Left colon (tissue), 2 donors: ENCODE measurements around the gene LDLRAD4. TPM values are rescaled to one million over a fixed set of nuclear protein-coding genes. Genes with fewer than 3 reads are reported as not detected.

ENCODE experiments used
- ATAC-seq: fragments of 200-7000 bp; cut with Tn5 transposase; one replicate; pipeline ENCODE4 v1.9.1; 2020; ENCODE audit warnings: mild to moderate bottlenecking, moderate library complexity
- DNase-seq, 2 donors: peaks; one replicate each; pipeline ENCODE4 v3.0.0-alpha.2; 2020
- intact Hi-C, 2 donors: fragments of 100-400 bp; cut with DNase I in 1 of 2; cut with micrococcal nuclease in 1 of 2; formaldehyde crosslinking; loops; one replicate each; pipeline versions ENCODE4 v1.11.2 to v1.14.0; 2022; cut with DNase I, micrococcal nuclease
- total RNA-seq, 2 donors: library from RNA; stranded (reverse); fragmentation: NEBNext Ultra II Directional; extraction: Animal tissue kit (Norgen Biotek cat#: 25700); gene quantifications; one replicate each; pipeline ENCODE4 v1.2.1, GENCODE V29; 2021
- donor health status: DM: no; HTN: no; CAD: no.
- donor health status: DM: yes; HTN: yes; CAD: no.

LDLRAD4 gene
- total RNA-seq, 2 donors from 2014 or later, result 33.6 to 49.0 TPM

DNA sequence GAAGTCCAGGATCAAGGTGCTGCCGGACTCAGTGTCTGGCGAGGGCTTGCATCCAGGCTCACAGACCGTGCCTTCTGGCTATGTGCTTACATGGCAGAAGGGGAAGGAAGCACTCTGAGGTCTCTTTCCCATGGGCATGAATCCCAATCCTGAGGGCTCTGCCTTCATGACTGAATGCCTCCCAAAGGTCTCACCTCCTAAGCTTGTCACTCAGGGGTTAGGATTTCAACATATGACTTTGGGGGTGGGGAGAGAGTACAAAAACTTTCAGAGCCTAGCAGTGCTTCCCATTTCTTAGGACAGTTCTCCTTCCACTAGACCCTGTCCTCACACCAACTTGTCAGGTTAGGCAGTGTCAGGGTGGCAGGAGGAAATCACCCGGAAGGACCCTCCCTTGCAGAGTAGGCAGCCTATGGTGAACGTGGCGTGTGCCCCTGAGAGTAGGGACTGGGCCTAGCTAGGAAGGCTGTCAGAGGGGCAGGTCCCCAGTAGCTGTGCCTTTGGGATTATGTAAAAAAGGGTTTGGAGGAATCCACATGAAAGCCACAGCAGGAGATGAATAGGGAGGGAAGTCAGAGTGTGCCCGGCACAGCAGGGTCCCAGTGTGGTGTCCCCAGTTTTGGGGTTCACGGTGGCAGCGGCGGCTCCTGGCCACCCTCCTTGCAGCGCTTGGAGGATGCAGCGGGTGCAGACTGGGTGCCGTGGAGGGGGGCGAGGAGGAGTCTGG, 233.3 kb downstream of the LDLRAD4 start:
- no peak for ATAC-seq
- intact Hi-C loops, result no loop called here

DNA sequence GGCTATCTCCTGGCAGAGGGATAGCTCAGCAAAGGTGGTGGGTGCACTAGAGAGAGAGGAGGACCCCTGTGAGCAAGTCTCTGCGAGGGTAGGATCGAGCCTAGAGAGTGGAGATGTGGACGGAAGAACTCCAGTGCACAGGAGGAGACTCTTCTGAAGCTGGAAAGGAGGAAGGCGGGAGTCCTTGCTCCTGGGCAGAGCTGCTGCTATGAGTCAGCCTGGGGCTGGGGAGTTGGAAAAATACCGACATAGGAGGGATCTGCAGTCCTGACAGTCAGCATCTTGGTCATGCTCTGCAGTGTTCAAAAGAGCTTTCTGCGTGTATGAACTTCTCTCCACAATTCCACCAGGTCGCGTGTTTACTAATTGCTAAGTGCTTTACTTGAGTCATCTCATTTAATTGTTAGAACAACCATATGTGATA, 233.8 kb downstream of the LDLRAD4 start:
- intact Hi-C loops, result no loop called here
- ATAC-seq, result no peak
- no peak for DNase-seq

More for the DNA sequence above, 233.3 kb downstream of the LDLRAD4 start:
- DNase-seq, result no peak

DNA sequence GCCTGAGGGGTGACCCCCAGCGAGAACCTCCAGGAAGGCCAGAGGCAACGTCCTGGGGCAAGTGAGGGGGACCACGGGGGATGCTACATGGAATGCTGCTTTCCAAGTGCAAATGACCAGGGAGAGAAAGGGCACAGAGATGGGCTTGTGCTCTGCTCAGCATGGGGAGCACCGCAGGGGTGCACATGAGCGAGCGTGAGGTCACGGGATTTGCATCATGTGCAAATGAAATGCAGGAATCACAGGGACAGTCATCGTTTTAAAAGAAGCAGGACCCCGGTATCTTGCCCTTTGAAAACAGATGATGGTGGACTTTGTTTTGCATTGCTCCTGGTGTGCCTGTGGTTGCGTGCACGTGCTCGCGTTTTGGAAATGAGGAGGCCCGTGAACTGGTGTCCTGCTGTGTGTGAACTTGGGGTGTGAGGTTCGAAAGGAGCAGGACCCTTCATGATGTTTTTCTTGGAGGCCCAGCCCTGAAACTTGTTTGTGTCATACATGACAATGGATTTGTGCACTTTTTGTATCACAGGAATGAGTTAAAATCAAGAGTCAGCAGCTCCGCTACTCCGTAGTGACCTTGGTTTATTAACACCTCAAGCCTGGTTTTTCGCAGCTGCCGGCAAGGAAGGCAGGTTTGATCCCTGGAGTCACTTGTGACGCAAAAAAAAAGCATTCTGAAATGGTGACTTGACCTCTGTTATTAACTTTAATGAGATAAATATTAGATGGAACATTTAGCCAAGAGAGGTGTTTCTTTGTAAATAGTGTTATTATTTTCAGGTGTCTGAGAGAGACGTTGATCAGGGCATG, 234.5 kb downstream of the LDLRAD4 start:
- DNase-seq, result no peak
- intact Hi-C loops, result no loop called here
- no peak for ATAC-seq

DNA sequence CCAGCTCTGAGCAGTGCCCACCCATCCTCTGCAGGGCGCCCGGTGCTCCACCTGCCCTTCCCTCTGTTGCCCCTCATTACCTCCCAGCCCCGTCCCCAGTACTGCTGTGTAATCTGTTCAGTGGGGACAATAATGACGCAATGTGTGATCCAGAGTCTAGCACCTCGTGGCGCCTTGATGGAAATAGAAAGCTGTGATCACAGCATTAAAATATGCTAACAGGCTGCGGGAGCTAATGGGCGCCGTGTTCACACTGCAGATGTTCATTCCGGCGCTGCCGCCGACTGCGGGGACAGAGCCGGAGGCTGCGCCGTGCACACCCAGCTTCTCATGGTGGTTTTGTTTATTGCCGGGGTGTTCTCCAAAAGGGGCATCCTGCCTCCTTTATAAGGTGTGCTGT, 235.2 kb downstream of the LDLRAD4 start:
- intact Hi-C loops, result no loop called here
- DNase-seq (no peak), ATAC-seq (no peak)

DNA sequence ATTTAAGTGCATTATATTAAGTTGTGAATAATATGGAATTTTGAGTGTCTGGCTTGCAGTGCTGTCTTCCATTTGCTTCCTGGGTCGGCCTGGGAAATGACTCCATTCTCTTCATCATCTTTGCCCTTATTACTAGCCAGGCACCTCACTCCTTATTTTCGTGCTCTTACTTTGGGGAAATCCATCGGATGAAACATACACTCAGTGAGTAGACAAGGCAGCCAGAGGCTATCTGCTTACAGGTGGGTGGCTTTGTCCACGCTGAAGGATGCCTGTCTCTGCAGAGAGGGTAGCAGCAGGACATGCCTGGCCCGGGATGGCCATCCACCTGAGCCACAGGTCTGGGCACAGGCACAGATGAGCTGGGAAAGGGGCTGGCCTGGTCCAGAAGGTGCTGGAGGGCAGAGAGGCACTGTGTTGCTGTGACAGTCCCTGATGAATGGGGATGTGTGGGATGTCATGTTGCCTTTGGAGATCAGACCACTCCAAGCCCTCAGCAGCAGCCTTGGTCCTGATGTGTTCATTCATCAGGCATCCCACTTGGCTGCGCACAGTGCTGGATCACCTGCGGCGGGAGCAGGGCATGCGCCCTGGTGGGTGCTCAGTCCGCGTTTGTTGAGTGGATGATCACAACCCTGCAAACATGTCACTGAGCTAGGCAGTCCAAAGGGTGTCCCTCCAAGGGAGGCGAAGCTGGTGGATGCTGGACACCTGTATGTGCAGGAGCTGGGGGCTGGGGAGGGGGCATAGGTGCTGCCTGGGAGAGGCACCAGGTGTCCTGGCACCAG, 236.0 kb downstream of the LDLRAD4 start:
- intact Hi-C loops, result no loop called here
- ATAC-seq (no peak), DNase-seq (no peak)

DNA sequence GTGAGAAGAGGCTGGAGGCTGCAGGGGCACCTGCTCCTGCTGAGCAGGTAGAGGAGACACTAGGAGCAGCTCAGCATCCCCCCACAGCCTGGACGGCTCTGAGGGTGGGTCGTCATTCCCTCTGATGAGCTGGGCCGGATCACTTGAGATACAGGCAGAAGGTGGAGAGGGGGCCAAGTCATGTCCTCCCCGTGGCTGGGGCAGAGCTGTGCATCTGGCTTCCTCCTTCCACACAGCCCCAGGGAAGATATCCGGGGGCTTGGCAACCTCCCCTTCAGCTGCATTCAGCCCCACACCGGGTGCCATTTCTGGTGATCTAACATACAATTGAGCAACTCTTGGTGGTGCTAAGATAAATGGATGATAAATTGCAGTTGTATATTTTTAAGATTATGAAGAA, 236.9 kb downstream of the LDLRAD4 start:
- intact Hi-C loops, result no loop called here
- DNase-seq (no peak), ATAC-seq (no peak)

DNA sequence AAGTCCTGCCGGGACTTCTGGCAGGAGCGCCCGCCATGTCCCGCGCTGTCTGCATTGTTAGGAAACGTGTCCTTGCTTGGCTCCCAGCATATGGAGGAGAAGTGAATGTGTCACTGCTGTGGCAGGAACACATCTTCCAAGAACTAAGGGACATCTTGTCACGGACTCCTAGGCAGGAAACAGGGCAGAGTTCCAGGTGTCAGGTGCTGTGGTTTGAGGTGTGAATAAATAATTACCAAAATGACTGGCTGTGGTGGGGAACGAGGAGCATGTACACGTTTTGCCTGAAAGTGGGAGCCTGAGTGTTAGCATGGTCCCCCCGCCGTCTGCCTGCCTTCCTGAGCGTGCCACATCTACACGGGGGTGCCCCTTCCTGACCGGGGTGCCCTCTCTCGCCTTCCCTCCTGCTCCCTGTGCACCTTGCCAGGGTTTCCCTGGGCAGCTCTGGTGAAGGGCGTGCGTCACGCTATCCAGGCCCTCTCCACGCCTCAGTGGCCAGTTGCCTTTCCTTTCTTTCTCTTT, 237.5 kb downstream of the LDLRAD4 start:
- ATAC-seq, result no peak
- no peak for DNase-seq

DNA sequence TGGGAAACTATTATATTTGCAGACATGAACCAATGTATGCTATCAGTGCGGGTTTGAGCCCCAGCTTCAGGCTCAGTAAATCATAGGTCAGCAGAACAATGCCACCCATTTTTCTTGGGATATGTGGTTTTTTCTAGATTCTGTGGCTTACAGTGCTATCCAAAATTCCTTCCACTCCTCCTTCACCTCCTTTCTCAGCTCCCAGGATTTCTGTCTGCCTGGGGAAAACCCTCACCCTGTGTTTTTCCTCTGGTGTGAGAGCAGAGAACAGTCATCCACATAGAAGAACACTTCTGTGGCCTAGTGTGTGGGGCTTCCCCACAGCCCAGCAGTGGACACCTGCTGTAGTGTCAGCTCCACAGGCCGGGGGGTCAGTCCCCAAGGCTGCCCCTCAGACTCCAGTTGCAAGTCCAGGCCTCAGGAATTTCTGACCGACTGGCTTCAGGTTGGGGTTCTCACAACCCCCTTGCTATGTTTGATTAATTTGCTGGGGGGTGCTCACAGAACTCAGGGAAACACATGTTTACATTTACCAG, 238.2 kb downstream of the LDLRAD4 start:
- intact Hi-C loops, result no loop called here
- ATAC-seq (no peak), DNase-seq (no peak)

More for the DNA sequence above, 237.5 kb downstream of the LDLRAD4 start:
- intact Hi-C loops, result no loop called here

DNA sequence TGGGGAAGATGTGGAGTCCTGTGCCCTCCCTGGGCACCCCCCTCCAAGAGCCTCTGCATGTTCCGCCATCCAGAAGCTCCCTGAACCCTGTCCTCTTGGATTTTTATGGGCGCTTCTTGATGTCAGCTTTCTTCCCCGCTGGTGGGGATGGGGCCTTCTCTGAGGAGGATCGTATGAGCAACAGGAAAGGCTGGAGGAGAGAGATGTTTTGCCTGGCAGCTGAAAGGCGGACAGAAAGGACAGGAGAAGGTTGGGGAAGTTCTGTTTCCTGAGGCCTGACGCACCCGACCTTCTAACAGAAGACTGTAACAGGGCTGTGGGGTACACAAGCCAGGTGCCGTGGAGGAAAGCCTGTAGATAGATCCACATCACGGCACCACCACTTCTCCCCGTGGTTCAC, 238.8 kb downstream of the LDLRAD4 start:
- DNase-seq (no peak), ATAC-seq (no peak)
- intact Hi-C loops, result no loop called here

DNA sequence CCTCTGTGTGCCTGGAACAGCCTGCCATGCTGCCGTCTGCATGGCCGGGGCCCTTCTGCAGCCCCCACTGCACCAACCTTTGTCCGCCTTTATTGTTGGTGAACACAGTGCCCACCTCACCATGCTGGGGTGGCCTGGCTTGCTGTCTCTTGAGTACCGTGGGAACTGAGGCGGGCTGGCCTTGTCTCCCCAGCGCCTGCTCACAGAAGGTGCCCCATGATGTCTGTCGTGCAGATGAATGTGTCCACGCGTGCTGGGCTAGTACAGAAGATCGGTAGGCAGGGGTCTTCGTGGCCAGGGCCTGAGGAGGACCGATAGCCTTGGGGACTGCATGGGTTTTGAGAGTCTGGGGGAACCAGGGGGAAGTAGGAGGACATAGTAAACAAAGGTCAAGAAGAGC, 242.4 kb downstream of the LDLRAD4 start:
- DNase-seq, result no peak
- no peak for ATAC-seq
- intact Hi-C loops, result no loop called here

DNA sequence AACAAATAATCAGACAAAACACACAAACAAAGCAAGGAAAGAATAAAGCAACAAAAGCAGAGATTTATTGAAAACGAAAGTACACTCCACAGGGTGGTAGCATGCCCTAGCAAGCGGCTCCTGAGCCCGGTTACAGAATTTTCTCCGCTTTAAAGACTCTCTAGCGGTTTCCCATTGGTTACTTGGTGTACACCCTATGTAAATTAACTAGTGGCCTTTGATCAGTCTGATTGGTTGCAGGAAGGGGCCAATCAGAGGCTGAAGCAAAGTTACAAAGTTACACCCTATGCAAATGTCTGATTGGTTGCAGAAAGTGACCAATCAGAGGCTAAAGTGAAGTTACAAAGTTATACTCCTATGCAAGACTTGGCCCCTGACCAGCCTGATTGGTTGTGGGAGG, 242.9 kb downstream of the LDLRAD4 start:
- ATAC-seq (no peak), DNase-seq (no peak)
- intact Hi-C loops, result no loop called here

DNA sequence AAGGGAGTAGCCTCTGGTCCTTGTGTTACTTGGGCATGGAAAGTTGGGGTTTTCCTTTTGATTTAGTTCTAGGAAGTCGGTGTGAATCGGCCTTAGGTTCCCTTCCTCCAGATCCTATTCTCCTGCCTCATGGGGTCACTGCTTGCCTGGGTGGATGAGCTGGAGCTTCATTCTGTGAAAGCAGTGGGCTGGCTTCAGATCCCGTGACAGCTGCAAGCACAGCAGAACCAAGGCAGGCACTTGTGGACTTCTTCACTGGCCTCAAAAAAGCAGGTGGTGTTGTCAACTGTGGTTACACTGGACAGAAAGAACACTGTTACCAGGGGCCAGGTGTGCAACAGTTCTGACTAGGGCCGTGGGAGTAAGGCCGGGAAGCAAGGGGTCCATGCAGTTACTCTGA, 243.4 kb downstream of the LDLRAD4 start:
- ATAC-seq (no peak), DNase-seq (no peak)
- intact Hi-C loops, result no loop called here

DNA sequence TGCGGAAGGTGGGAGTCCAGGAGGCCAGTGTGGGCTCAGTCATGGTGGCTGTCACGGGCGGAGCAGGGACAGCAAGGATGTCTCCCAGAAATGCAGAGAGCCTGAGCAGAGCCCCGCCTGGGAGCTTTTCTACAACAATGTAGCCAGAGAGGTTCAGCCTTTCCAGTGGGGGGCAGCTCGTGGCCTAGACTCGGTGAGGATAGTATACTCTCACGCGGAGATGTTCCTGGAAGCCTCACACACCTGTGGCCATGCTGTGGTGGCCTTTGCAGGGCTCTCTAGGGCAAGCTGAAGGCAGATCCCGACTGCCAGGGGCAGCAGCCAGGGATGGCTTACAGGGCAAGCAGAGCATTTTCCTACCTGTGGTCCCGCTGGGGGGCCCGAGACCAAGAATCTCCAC, 244.1 kb downstream of the LDLRAD4 start:
- no peak for ATAC-seq
- intact Hi-C loops, result no loop called here
- DNase-seq, result no peak

DNA sequence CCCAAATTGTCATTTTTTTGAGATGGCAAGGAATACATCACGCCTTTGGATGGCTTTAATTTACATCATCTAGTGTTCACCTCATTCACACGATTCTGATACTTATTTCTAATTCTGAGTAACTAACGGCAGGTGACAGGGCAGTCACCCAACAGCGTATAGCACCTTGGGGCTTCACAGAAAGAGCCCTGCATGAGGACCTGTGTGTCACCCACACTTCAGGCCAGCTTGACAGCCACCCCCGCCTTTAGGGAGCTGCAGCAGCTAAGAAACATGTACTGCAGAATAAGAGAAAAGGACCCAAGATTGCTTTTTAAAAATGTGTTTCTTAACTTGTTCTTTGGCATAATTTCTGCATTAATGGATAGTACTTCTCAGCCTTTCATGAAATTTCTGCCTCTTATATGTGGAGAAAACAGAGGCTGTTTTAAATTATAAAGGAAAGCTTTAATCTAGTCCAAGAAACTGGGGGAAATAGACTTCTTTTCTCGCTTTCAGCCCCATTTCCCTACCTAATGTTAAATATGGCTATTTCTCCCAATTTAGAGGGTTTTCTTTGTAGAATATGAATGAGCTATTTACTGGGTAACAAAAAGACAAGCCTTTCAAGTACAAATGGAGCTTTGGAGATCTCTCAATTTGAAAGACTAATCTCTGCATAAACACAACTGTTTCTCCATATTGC, 245.1 kb downstream of the LDLRAD4 start:
- ATAC-seq, result no peak
- DNase-seq, result no peak
- intact Hi-C loops, result no loop called here

DNA sequence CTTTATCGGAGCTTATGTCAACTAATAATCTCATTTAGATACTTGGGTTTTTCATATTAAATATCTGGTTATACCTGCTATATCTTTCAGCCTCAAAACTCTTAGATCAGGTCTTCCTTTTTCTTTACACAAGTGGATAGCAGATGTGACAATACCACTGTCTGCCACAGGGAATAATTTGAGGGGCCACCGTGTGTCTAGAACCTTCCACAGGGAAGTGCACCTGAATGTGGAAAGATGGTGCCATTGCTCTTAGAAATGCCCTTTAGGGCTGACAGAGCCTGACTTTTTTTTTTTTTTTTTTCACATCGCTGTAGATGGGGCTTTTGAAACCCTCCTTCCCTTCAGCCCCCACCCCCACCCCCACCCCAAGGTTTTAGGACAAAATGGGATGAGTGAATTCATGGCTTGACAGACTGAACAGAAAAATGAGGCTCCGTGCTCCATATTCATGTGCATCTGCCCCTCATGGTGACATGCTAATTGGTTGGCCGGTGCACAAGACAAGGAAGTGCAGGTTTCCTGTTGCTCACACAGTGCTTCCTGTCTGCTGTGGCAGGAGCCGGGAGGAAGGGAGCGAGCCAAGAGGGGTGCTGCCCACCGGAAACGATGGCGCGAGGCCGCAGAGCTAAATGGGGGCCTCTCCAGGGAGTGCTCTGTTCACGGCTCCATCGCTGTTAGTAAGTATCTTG, 246.0 kb downstream of the LDLRAD4 start:
- ATAC-seq (peak; percentile 52), DNase-seq (peak; percentile 51 to 58)
- intact Hi-C loops, result no loop called here

DNA sequence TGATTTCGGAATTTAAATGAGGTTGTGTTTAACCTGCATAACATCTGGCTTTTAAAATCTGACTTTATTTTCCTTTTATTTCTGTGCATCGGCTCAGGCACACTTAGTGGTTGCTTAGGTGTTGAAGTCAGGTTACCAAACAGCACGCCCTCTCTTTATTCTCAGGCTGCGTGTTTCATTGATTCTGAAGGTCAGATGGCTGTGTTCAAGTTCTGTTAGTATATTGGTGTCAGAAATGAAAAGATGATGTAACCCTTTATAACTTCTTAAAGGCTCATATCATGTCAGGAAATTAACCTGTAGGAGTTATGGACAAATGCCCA, 246.5 kb downstream of the LDLRAD4 start:
- intact Hi-C loops, result no loop called here
- no peak for DNase-seq
- no peak for ATAC-seq

DNA sequence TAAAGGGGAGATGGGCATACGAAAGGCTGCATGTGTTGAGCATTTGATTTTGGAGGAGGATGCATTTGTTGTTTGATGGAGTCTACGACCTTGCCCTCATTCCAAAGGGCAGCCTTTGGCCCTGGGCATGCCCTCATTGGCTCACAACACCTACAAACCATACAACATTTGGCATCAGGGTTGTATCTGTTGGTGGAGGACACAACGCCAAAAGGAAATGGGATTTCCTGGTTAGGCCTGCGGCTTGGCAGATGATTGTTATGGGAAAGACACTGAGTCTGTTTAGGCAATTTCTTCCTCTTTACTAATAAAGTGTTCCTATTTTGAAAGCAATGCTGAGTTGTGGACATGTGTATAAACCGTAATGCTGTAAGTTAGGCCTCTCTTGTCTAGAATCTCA, 246.9 kb downstream of the LDLRAD4 start:
- intact Hi-C loops, result no loop called here
- DNase-seq (no peak), ATAC-seq (no peak)

DNA sequence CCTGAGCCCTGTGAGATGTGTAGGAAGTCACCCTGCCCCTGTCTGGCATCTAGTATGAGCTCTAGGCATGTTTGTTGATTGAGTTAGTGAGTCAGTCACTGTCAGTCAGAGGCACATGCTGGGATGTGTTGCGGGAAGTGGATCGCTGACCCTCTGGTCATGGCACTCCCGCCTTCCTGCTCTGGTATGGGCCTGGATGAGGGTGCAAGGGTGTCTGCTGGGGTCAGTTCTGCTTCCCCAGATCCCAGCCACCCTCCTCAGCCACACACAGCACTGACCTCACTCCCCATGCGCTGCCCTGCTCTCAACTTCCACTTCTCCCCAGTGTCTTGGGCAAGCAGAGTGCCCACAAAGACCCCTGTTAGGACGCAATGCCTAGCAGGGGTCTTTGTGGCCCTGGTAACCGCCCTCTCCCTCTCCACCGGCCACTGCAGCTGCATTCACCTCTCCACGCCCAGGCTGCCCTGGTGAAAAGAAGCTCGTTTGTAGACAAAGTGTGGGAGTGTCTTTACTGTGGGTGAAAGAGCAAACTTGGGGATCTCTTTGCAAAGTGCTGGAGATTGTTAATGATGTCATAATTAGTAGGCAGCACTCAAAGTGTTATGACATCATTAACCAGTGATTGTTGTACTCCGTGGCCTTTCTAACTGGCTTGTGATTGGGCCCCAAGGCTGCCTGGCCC, 252.1 kb downstream of the LDLRAD4 start:
- DNase-seq, result peak in 1 of 2 donors; percentile 47
- intact Hi-C loops, result no loop called here
- peak; percentile 76 for ATAC-seq
